OCI-LY1 (cell line): ENCODE results near the gene PBX1.

Source experiments
- CTCF ChIP-seq: fragments of 200-600 bp; sonication (generic), shearing (Covaris generic); IDR thresholded peaks from 2 replicates; pipeline ENCODE4 v1.5.1; 2017; ENCODE audit warnings: mild to moderate bottlenecking, antibody characterized with exemption, low read length, moderate library complexity, mixed read lengths
- EZH2 ChIP-seq: fragments of 200-600 bp; sonication (generic), shearing (Covaris generic); IDR thresholded peaks from 2 replicates; pipeline ENCODE4 v1.8.0; 2017; ENCODE audit warnings: borderline replicate concordance, mixed run types, mild to moderate bottlenecking, antibody characterized with exemption, low read length, moderate library complexity, mixed read lengths

GRCh38 chr1:164644774-164645644 is 86.0 kb downstream of the PBX1 start:
- no peak for TF ChIP-seq EZH2
- no peak for TF ChIP-seq CTCF
